NCI-H2227 treated with DMSO at 0.1 percent for 48 hours (cell line): Measurements from ENCODE around the gene FASTK.

Experiments used
- DNase-seq: peaks from one replicate; lab custom pipeline; 2025; lab: John Stamatoyannopoulos, UW

Gene FASTK

GRCh38 chr7:151099486-151100211, 19.0 kb upstream of the FASTK start:
- DNase-seq = no peak

GRCh38 chr7:151095828-151096475, 15.3 kb upstream of the FASTK start:
- DNase-seq = no peak

GRCh38 chr7:151095123-151095797, 14.7 kb upstream of the FASTK start:
- DNase-seq = no peak

- no peak for DNase-seq
These were observed 14.1 kb upstream of the FASTK start for GRCh38 chr7:151094675-151095074.

GRCh38 chr7:151093748-151094147, 13.1 kb upstream of the FASTK start:
- DNase-seq = no peak

GRCh38 chr7:151091988-151092387, 11.4 kb upstream of the FASTK start:
- no peak for DNase-seq

GRCh38 chr7:151091431-151091830, 10.8 kb upstream of the FASTK start:
- no peak for DNase-seq

- DNase-seq = no peak
These were observed 10.4 kb upstream of the FASTK start for GRCh38 chr7:151091003-151091402.

GRCh38 chr7:151089893-151090730, 9.5 kb upstream of the FASTK start:
- no peak for DNase-seq

GRCh38 chr7:151088856-151089699, 8.5 kb upstream of the FASTK start:
- DNase-seq = no peak

- DNase-seq = no peak
These were observed 7.6 kb upstream of the FASTK start for GRCh38 chr7:151088019-151088855.

- no peak for DNase-seq
These were observed 6.8 kb upstream of the FASTK start for GRCh38 chr7:151087245-151088018.

- DNase-seq = no peak
These were observed 6.2 kb upstream of the FASTK start for GRCh38 chr7:151086802-151087244.

GRCh38 chr7:151085691-151086620, 5.3 kb upstream of the FASTK start, which contains the start of gene AGAP3:
AGAP3 (plus strand) TSS chr7:151086475; CDS start chr7:151086742, 267 bp downstream.
- DNase-seq = peak; percentile 85

- no peak for DNase-seq
These were observed 4.7 kb upstream of the FASTK start for GRCh38 chr7:151085329-151085690.

GRCh38 chr7:151083824-151084160, 3.2 kb upstream of the FASTK start:
- DNase-seq = no peak

- DNase-seq = peak; percentile 54
These were observed 2.6 kb upstream of the FASTK start, which contains the start of gene TMUB1 for GRCh38 chr7:151083071-151083823. TMUB1 (minus strand) TSS chr7:151083493; CDS start chr7:151082563, 930 bp downstream.
